BLaER1 (cell line): Measurements from ENCODE around the gene ZFPL1.

Experiments
- H3K27ac ChIP-seq: shearing (Covaris generic); formaldehyde crosslinking; 2 replicates; pipeline ENCODE4 v1.8.1; 2022
- H3K27me3 ChIP-seq: shearing (Covaris generic); formaldehyde crosslinking; 2 replicates; pipeline ENCODE4 v1.8.1; 2022
- H3K36me3 ChIP-seq: shearing (Covaris generic); formaldehyde crosslinking; 2 replicates; pipeline ENCODE4 v1.8.1; 2022
- H3K4me1 ChIP-seq: shearing (Covaris generic); formaldehyde crosslinking; 2 replicates; pipeline ENCODE4 v1.8.1; 2022
- H3K4me2 ChIP-seq: shearing (Covaris generic); formaldehyde crosslinking; 2 replicates; pipeline ENCODE4 v1.8.1; 2022
- H3K4me3 ChIP-seq: shearing (Covaris generic); formaldehyde crosslinking; 2 replicates; pipeline ENCODE4 v1.8.1; 2022
- H3K9ac ChIP-seq: shearing (Covaris generic); formaldehyde crosslinking; 2 replicates; pipeline ENCODE4 v1.8.1; 2022
- H3K9me3 ChIP-seq: shearing (Covaris generic); formaldehyde crosslinking; 2 replicates; pipeline ENCODE4 v1.8.1; 2022
- H4K20me1 ChIP-seq: shearing (Covaris generic); formaldehyde crosslinking; 2 replicates; pipeline ENCODE4 v1.8.1; 2022
- Cebpa-rat ChIP-seq: shearing (Covaris generic); IDR thresholded peaks from 2 replicates; pipeline ENCODE4 v1.8.1; 2022

ZFPL1 gene

GRCh38 chr11:65103476-65103875, 19.5 kb downstream of the ZFPL1 start:
- Histone ChIP-seq H3K9me3 (no peaks in the 10 kb centered on the region), H3K27me3 (no peaks in the 10 kb centered on the region), H4K20me1 (peaks cover 52% of the 10 kb centered on the region), H3K27ac (no peak overlapping the region), H3K9ac (no peak overlapping the region), H3K4me2 (no peak overlapping the region), H3K4me1 (no peaks in the 10 kb centered on the region), H3K36me3 (peaks cover 77% of the 10 kb centered on the region), H3K4me3 (no peak overlapping the region)
- no peak for TF ChIP-seq Cebpa-rat

- no peak overlapping the region for H3K4me3 ChIP-seq
- peaks cover 77% of the 10 kb centered on the region for H3K36me3 ChIP-seq
- H3K27ac ChIP-seq = no peak overlapping the region
- no peaks in the 10 kb centered on the region for H3K9me3 ChIP-seq
- no peaks in the 10 kb centered on the region for H3K27me3 ChIP-seq
- TF ChIP-seq Cebpa-rat = no peak
- no peaks in the 10 kb centered on the region for H3K4me1 ChIP-seq
- no peak overlapping the region for H3K9ac ChIP-seq
- no peak overlapping the region for H3K4me2 ChIP-seq
- H4K20me1 ChIP-seq = peaks cover 42% of the 10 kb centered on the region
These were observed 20.6 kb downstream of the ZFPL1 start for GRCh38 chr11:65104628-65105027.

GRCh38 chr11:65107078-65107477, 23.1 kb downstream of the ZFPL1 start:
- Histone ChIP-seq H3K27ac (no peak overlapping the region), H3K9me3 (no peaks in the 10 kb centered on the region)

DNA sequence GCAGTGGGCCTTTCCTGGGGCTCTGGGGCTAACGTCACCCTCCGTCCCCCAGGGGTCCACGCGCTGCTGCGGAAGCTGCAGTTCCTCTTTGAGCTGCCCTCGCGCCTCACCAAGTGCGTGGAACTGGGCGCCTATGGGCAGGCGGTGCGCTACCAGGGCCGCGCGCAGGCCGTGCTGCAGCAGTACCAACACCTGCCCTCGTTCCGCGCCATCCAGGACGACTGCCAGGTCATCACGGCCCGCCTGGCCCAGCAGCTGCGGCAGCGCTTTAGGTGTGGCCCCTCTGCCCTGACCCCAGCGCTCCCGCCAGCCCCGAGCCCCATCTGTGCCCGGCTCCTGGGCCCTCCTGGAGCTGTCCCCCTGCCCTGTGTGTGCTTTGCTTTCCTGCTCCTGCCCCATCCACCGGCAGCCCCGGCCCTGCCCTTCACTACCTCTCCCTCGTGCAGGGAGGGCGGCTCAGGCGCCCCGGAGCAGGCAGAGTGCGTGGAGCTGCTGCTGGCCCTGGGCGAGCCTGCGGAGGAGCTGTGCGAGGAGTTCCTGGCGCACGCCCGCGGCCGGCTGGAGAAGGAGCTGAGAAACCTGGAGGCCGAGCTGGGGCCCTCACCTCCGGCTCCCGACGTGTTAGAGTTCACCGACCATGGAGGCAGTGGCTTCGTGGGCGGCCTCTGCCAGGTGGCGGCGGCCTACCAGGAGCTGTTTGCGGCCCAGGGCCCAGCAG, 23.9 kb downstream of the ZFPL1 start:
- Histone ChIP-seq H3K9ac (no peak overlapping the region), H3K9me3 (no peaks in the 10 kb centered on the region), H3K4me3 (no peak overlapping the region), H4K20me1 (peaks cover 41% of the 10 kb centered on the region), H3K4me2 (no peak overlapping the region), H3K36me3 (peaks cover 62% of the 10 kb centered on the region), H3K4me1 (peaks cover 22% of the 10 kb centered on the region), H3K27me3 (no peaks in the 10 kb centered on the region), H3K27ac (no peak overlapping the region)
- TF ChIP-seq Cebpa-rat = no peak

More at GRCh38 chr11:65107078-65107477, 23.1 kb downstream of the ZFPL1 start:
- Histone ChIP-seq H3K27me3 (no peaks in the 10 kb centered on the region), H3K9ac (no peak overlapping the region), H3K4me2 (no peak overlapping the region), H3K4me1 (peaks cover 18% of the 10 kb centered on the region), H3K36me3 (peaks cover 70% of the 10 kb centered on the region), H4K20me1 (peaks cover 50% of the 10 kb centered on the region), H3K4me3 (no peak overlapping the region)
- no peak for TF ChIP-seq Cebpa-rat

DNA sequence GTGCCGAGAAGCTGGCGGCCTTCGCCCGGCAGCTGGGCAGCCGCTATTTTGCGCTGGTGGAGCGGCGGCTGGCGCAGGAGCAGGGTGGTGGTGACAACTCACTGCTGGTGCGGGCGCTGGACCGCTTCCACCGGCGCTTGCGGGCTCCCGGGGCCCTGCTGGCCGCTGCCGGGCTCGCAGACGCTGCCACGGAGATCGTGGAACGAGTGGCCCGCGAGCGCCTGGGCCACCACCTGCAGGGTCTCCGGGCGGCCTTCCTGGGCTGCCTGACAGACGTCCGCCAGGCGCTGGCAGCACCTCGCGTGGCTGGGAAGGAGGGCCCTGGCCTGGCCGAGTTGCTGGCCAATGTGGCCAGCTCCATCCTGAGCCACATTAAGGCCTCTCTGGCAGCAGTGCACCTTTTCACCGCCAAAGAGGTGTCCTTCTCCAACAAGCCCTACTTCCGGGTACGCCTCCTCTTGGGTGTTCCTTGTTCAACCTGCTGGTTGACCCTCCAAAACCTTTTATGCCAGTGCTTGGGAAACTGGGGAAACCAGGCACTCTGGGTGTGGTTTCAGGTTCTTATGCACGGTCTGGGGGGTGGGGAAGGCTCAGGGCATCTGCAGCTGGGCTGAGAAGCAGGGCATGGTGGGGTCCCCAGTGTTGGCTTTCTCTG, 24.6 kb downstream of the ZFPL1 start:
- Histone ChIP-seq H3K9ac (no peak overlapping the region), H3K9me3 (no peaks in the 10 kb centered on the region), H3K27me3 (no peaks in the 10 kb centered on the region), H4K20me1 (peaks cover 40% of the 10 kb centered on the region), H3K36me3 (peaks cover 59% of the 10 kb centered on the region), H3K4me1 (peaks cover 29% of the 10 kb centered on the region), H3K4me3 (no peak overlapping the region), H3K27ac (no peak overlapping the region), H3K4me2 (no peak overlapping the region)
- TF ChIP-seq Cebpa-rat = no peak

- Histone ChIP-seq H3K36me3 (peaks cover 59% of the 10 kb centered on the region), H3K9me3 (no peaks in the 10 kb centered on the region), H3K27me3 (no peaks in the 10 kb centered on the region), H3K27ac (no peak overlapping the region), H3K9ac (no peak overlapping the region), H4K20me1 (peaks cover 34% of the 10 kb centered on the region), H3K4me2 (peak overlapping the region; percentile 100; the same call in 1 of the 2 replicates), H3K4me3 (no peak overlapping the region), H3K4me1 (peaks cover 38% of the 10 kb centered on the region)
- TF ChIP-seq Cebpa-rat = no peak
These were observed 25.5 kb downstream of the ZFPL1 start for GRCh38 chr11:65109231-65110198.

DNA sequence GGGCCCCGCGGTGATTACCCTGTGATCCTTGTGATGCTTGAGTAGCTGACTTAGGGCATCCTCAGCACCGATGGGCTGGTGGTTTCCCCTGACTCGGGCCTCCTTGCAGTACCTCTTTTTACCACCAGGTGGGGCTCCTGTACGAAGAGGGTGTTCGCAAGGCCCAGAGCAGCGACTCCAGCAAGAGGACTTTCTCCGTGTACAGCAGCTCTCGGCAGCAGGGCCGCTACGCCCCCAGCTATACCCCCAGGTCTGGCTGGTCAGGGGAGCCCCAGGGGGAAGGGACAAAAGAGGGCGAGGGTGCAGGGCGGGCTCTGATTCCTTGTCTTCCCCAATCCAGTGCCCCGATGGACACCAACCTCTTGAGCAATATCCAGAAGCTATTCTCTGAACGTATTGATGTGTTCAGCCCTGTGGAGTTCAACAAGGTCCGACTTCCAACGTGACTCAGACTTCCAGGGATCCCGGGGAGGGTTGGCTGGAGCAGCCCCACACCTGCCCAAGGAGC, 26.4 kb downstream of the ZFPL1 start:
- Histone ChIP-seq H3K9me3 (no peaks in the 10 kb centered on the region), H3K4me3 (no peak overlapping the region), H3K4me1 (peaks cover 39% of the 10 kb centered on the region), H3K9ac (no peak overlapping the region; the same call in 1 of the 2 replicates), H3K27ac (no peak overlapping the region), H4K20me1 (peaks cover 26% of the 10 kb centered on the region), H3K27me3 (no peaks in the 10 kb centered on the region), H3K36me3 (peaks cover 58% of the 10 kb centered on the region), H3K4me2 (peak overlapping the region; percentile 100)
- no peak for TF ChIP-seq Cebpa-rat

DNA sequence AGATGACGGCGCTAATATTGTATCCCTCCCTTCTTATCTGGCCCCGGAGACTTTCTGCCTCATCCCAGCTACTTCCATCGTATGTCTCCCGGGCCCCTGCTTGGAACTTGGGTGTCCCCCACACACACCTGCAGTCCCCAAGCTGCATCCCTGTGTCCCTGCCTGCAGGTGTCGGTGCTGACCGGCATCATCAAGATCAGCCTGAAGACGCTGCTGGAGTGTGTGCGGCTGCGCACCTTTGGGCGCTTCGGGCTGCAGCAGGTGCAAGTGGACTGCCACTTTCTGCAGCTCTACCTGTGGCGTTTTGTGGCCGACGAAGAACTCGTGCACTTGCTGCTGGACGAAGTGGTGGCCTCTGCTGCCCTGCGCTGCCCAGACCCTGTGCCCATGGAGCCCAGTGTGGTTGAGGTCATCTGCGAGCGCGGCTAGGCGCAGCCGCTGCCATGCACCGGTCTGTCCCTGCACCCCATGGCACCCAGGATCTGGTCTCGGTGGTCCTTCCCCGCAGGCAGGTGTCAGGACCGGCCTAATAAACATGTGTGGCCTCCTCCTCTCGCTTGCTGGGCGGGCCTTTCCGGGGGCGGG, 27.2 kb downstream of the ZFPL1 start:
- Histone ChIP-seq H3K4me1 (peaks cover 48% of the 10 kb centered on the region), H3K9me3 (no peaks in the 10 kb centered on the region), H3K4me3 (peak overlapping the region; percentile 74), H3K36me3 (peaks cover 58% of the 10 kb centered on the region), H3K27ac (no peak overlapping the region), H4K20me1 (peaks cover 30% of the 10 kb centered on the region), H3K9ac (no peak overlapping the region), H3K4me2 (peak overlapping the region; percentile 100), H3K27me3 (no peaks in the 10 kb centered on the region)
- TF ChIP-seq Cebpa-rat = no peak
